HTR-8/SVneo (cell line): ENCODE results near the gene MDM2.

ENCODE experiments used
- DNase-seq: peaks from one replicate; pipeline ENCODE4 v3.0.0; 2011; ENCODE audit warnings: low spot score, mixed read lengths; ENCODE audit not compliant: insufficient read length
- FAIRE-seq: peaks from 2 replicates; lab custom pipeline; 2011; peaks lifted over from hg19 to GRCh38; lab: Jason Lieb, UNC

The MDM2 gene

DNA sequence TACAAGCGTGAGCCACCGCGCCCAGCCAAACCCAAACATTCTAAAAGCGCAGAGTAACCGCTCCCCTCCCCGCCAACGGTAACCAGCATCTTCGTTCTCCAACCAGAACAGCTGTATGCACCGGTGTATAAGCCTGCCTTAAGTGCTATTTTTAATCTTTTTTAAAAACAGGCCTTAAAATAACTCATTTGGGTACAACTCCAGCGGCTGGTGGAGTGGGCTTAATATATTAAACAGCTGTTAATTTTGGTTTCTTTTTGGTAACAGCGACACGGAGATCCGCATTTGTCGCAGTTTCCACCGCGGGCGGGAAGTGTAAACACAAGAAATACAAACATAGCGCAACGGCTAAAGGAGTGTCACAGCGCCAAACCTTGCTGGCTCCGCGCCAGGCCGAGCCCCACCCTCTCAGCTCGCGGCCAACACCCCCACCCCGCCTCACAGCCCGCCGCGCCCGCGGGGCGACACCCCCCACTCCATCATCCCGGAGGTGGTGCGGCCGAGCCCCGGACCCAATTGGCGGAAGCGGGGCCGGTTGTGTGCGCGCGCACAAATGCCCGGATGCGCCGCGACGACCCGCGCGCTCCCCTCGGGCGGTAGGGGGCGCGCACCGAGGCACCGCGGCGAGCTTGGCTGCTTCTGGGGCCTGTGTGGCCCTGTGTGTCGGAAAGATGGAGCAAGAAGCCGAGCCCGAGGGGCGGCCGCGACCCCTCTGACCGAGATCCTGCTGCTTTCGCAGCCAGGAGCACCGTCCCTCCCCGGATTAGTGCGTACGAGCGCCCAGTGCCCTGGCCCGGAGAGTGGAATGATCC is at the start of gene MDM2:
Gene MDM2, plus strand, starts transcription at position 602 of the 812 bp plus-strand sequence. CDS start 301 bp downstream, outside the sequence.
- FAIRE-seq: peak; percentile 80
- peak; percentile 92 for DNase-seq

DNA sequence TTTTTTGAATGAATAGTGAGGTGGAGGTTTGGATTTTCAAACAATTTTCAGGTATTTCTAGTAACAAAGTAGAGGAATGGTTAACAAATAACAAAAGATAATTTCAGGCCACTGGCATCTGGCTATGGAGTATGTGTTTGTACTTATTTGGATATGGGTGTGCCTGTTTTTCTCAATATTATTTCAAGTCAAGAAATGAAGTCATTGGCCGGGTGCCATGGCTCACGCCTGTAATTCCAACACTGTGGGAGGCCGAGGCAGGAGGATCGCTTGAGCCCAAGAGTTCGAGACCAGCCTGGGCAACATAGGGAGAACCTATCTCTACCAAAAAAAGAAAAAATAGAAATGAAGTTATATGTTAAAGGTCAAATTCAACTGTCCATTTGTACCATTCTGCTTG is 48.1 kb upstream of the MDM2 start:
- no peak for DNase-seq
- no peak for FAIRE-seq

DNA sequence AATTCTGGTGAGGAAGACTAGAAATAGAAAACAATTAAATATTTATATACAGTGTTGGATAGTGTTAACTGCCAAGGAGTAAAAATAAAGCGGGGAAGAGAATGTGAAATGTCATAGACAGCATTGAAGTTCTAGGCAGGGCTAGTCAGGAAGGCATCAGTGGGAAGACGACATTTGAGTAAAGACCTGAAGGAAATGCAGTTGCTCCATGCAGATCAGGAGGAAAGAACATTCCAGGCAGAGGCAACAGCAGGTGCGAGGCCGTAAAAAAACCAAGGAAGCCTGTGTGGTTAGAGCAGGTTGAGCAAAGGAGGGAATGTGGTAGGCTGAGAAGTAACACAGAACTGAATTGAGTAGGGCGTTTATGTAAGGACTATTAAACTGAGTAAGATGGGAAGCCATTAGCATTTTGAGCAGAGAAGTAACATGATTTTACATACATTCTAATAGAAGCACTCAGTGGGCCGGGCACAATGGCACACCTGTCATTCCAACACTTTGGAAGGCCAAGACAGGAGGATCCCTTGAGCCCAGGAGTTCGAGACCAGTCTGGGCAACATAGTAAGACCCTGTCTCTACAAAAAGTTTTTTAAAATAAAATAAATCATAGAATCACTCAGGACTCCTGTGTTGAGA is 47.1 kb upstream of the MDM2 start:
- FAIRE-seq: no peak

DNA sequence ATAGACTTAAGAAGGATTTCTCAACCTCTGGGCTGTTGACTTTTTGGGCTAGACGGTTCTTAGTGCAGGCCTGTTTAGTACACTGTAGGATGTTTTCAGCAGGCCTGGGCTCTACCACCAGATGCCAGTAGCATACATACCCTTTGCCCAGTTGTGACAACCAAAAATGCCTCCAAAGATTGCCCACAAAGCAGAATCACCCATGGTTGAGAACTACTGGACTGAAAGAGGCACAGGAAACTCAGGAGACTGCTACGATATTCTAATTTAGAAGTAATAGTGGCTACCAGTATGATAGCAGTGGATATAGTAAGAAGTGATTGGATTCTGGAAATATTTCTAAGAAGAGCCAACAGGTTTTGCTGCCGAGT is 46.5 kb upstream of the MDM2 start:
- DNase-seq: no peak
- FAIRE-seq: no peak

More for the DNA sequence above, 47.1 kb upstream of the MDM2 start:
- DNase-seq: no peak

DNA sequence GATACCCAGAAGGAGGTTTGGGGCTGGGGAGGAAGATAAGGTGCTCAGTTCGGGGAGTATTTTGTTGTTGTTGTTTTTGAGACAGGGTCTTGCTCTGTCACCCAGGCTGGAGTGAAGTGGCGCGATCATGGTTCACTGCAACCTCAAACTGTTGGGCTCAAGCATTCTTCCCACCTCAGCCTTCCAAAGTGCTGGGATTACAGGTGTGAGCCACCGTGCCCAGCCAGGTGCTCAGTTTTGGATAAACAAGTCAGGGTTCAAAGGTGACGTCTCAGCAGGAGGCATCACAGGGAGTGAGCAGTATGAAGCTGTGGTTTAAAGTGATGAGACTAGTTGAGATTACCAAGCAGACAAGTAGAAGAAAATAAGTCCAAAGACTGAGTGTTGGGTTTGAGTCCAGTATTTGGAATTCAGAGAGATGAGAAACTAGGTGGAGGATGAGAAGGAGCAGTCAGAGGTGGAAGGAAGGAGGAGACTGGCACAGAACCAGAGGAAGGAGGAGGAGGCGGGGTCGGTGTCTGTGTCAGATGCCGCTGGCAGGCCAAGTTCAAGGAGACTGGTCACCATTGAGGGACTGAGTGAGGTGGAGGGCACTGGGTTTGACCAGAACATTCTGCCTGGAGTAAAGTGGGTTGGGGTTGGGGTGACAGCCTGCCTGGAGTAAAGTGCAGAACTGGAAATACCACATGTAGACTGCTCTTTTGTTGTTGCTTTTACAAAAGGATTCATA is 45.9 kb upstream of the MDM2 start:
- DNase-seq (no peak), FAIRE-seq (no peak)

DNA sequence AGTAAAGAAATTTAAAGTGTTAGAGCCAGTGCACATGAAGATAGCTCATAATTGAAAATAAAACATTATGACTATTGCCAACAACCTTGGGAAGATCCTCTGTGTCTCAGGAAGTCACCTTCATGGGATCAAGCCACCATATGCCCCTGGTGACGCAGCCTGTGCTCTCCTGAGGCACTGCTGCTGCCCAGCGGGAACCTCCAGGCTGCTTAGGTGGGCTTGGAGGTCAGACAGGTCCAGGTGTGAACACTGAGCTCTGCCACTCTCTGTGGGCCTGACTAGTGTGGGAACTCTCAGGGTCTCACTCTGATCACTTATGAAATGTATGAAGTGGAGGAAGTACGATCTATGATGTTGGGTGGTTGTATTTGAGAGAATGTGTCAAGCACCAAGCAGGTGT is 45.3 kb upstream of the MDM2 start:
- DNase-seq (no peak), FAIRE-seq (no peak)

DNA sequence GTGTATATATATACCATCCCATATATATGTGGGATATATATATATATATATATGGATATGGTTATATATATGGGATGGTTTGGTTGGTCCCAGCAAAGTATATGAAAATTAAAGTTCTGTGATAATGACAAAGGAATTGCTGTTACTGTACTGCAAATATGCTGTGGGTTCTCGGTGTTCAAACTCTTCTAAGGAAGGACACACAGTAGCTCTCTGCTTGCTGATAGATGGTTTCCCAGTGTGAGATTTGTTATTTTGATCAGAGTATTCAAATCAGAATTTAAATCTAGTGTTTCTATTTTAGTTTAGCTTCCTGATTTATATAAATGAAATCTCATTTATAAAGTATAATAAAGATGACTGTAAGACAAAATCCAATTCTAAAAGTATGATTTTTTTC is 42.3 kb upstream of the MDM2 start:
- DNase-seq (no peak), FAIRE-seq (no peak)

DNA sequence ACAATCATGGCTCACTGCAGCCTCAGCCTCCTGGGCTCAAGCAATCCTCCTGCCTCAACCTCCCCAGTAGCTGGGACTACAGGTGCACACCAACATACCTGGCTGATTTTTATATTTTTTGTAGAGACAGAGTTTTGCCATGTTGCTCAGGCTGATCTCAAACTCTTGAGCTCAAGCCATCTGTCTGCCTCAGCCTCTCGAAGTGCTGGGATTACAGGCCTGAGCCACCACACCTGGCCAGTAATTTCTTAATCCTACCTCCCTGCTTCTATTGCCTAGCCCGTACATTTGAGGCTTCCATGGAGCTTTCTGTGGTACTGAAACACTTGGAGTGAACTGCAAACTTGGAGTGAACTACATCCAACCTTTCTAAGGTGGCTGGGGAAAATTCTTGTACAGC is 41.3 kb upstream of the MDM2 start:
- DNase-seq (no peak), FAIRE-seq (no peak)

DNA sequence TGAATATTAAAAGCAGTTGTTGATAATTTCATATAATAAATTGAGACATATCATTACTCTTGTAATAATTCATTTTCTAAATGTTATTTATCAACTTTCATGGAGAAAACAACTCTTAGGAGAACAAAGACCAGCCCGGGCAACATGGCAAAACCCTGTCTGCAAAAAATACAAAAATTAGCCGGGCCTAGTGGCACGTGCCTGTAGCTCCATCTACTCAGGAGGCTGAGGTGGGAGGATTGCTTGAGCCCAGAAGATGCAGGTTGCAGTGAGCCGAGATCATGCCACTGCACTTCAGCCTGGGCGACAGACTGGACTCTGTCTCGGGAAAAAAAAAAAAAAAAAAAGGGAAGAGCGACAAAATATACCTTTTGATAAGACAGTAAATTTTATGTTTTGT is 40.8 kb upstream of the MDM2 start:
- no peak for DNase-seq
- no peak for FAIRE-seq

DNA sequence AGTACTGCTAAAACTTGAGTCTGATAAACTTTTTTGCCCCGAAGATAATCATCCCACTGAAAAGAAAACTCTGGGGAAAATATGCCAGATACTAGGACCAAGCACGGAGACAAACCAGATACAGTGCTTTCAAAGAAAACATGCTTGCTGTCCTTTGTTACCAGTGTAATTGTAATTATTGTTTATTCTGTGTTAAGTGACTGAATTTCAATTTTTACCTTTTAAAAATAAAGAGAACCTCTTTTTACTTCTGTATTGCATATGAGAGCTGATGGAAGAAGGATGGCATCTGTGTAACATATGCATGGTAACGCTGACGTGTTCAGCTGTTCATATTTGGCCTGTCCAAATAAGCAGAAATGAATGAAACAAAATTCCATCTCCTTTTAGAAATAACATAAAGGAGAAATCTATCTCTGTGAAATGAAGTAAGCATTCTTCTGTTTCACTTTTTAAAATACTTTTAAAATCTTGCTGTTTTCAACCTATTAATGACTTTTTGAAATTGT is 39.5 kb upstream of the MDM2 start:
- DNase-seq (no peak), FAIRE-seq (no peak)

DNA sequence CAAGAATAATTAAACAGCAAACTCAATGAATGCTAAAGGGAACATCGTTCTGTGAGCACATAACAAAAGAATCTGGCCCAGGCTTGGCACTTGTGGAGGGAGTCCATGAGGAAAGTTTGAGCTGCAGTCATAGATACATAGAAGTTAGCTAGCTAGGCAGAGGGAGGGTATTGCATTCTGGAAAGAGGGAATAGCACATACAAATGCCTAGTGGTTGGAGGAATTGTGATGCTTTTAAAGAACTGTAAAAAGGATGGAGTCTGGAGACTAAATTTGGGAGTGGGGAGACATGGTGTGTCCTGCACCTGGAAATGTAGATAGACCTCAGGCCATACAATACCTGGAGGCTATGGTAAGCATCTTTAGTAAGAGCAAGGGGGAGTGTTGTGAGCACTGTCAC is 38.0 kb upstream of the MDM2 start:
- FAIRE-seq (no peak), DNase-seq (no peak)

DNA sequence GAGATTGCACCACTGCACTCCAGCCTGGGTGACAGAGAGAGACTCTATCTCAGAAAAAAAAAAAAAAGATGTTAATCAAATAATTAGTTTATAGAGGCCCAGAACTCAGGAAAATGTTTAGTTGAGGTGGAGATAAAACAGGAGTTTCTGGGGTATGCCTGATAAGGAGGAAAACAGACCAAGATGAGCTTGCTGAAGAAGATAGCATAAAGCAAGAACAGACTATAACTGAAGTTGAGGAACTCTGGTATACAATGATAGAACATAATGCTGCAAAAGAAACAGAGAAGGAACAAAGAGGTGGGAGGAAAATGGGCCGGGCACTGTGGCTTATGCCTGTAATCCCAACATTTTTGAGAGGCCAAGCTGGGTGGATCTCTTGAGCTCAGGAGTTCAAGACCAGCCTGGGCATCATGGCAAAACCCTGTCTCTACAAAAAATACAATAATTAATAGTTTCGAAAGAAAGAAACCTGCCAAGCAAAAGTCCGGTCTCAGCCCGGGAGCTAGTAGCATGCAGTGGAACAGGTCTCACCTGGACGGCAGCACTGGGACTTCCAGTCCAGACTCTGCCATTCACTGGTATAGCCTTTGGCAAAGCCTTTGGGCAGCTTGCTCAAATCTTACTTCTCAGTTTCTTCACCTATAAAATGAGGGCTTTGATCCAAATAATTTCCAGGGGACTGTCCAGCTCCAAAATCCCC is 36.6 kb upstream of the MDM2 start:
- FAIRE-seq (no peak), DNase-seq (no peak)

DNA sequence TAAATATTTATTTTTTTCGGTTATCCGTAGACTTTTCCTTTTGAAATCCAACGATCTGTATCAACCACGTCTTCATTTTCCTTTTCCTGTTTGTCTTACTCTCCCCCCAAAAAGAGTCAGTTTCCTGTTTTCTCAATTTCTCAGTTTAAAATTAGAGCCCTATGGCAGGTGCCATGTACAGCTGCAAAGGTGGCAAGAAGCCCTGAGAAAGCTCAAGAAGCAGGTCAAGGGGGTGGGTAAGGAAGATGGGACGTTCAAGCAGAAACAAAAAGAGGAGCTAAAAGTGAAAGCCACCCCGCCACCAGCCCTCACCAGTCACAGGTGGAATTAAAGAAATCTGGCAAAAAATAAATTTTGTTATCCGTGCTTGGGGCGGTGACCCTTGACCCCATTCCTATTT is 35.3 kb upstream of the MDM2 start:
- FAIRE-seq: no peak
- no peak for DNase-seq

DNA sequence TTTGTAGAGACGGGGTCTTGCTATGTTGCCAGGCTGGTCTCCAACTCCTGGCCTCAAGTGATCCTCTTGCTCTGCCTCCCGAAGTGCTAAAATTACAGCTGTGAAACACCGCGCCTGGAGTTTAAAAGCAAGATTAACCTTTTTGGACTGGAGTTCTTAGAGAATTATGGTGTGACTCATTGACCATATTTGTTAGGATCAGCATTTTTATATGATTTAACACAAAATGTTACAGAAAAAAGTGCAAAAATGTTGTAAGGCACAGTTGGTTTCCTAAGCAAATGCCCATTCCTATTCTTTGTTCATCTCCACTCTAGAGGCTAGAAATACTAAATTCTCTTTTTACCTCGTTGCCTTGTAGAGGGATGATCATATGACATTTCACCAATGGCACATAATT is 34.4 kb upstream of the MDM2 start:
- no peak for FAIRE-seq
- no peak for DNase-seq

DNA sequence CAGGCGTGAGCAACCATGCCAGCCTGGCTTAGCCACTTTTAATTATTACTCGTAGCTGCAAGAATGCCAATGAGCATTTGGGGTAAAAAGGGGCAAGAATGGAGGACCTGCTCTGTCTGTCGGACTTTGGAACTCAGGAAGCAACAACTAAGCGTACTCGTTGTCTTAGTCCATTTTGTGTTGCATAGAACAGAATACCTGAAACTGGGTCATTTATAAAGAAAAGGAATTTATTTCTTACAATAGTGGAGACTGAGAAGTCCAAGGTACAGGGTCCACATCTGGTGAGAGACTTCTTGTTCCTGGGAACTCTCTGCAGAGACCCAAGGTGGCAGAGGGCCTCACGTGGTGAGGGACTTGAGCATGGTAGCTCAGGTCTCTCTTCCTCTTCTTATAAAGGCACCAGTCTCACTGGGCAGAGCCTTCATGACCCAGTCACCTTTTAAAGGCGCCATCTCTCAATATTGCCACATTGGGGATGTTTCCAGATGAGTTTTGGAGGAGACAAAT is 32.8 kb upstream of the MDM2 start:
- no peak for FAIRE-seq
- no peak for DNase-seq

DNA sequence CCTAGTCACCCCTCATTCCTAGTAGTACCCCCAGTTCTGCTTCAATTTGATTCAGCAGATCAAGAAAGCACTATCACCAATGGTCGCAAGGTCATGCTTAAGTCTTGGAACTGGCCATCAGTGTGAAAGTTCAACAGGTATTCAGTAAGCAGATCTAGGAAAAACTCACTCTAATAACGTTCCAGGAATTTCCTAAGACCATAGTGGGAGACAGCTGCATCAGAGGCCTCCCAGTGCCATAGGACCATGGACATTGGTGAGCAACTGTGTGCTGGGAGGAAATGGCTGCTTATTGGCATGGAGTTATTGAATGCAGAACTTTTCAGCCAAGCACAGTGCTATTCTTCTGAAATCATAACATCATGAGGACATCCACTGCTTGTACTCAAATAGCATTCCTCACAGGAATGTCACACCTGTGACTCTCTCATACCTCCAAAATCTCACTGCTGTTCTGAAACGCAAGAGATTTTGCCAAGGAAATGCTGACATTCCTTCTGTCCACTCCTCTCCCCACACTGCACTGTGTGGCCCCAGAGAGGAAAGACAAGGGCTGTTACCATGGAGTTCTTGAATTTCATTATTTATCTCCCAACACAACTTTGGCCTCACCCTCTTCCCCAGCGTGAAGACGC is 30.9 kb upstream of the MDM2 start:
- DNase-seq: no peak
- no peak for FAIRE-seq

DNA sequence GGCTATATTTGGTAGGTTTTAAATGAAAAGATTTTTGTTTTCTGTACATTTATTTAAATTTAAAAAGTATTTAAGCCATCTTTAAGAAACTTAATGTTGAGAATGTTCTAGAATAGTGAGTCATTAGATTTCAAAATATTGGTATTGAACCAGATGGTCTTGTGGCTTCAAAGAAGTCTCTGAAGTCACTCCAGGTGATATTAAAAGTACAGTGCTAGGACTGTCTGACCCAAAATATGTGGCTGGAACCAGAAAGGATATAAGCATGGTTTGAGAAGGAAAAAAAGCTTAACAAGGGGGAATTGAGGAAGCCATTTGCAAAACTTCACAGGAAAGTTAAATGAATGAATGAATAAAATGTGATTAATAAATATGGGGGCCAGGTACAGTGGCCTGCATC is 28.7 kb upstream of the MDM2 start:
- FAIRE-seq: no peak
- no peak for DNase-seq

DNA sequence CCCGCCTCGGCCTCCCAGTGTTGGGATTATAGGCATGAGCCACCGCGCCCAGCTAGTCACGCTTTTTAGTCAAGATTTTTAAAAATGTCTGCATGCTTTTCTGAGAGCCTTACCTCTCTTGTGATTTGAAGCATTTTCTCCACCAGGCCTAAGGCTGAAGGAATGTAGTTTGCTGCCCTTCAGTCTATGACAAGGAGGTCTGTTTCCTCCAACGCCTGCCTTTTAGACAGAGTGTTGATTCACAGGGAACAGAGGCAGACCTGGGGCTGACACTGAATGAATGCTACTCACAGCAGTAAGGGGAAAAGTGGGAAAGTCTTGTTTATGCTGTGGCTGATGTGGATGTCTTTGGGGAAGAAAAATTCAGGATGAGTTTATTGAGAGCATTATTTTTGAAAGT is 27.2 kb upstream of the MDM2 start:
- DNase-seq: no peak
- FAIRE-seq: no peak

DNA sequence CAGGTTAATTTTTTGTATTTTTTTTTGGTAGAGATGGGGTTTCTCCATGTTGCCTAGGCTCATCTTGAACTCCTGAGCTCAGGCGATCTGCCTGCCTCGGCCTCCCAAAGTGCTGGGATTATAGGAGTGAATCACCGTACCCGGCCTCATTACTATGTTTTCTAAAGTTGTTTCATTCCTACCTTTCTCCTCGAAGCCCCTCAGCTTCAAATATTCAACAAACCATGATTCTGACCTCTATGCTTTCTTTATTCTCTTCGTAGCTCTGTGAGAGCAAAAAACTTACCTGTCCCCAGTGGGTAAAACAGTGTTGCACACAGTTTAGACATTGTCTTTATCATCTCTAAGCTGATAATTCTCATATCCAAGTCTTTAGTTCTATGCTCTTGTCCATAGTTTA is 26.2 kb upstream of the MDM2 start:
- DNase-seq (no peak), FAIRE-seq (no peak)

DNA sequence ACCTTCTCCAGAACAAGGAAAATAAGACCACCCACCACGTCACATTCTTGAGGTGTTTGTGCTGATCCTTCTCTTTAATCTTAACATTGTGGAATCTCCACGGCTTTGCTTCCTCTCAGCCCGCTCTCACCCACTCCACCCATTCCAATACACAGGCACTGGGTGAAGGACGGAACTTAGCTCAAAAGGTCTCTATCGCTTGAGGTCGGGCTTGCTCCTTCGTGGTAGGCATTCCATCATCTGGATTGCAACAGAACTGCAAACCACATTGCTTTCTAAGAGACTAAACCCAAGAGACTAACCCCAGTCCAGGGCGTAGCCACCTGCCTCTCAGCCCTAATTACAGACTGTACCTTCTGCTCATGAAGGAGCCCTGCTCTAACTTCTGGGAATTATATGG is 24.0 kb upstream of the MDM2 start:
- DNase-seq (no peak), FAIRE-seq (no peak)
